ENCODE data around the gene FES. TPM values are rescaled to one million over a fixed set of nuclear protein-coding genes. Genes with fewer than 3 reads are reported as not detected.
A peak's percentile ranks its signal among the peaks of the same experiment; 100 is the strongest.

Gene FES
- total and polyA plus RNA-seq, 8 donors: 3.9 to 26.5 (median 9.1) TPM

- peak within 1 kb of the TSS in 3 of 4 donors; percentile 28 to 96 (median 93) for H3K27ac ChIP-seq
- TF ChIP-seq, protein P1, sequence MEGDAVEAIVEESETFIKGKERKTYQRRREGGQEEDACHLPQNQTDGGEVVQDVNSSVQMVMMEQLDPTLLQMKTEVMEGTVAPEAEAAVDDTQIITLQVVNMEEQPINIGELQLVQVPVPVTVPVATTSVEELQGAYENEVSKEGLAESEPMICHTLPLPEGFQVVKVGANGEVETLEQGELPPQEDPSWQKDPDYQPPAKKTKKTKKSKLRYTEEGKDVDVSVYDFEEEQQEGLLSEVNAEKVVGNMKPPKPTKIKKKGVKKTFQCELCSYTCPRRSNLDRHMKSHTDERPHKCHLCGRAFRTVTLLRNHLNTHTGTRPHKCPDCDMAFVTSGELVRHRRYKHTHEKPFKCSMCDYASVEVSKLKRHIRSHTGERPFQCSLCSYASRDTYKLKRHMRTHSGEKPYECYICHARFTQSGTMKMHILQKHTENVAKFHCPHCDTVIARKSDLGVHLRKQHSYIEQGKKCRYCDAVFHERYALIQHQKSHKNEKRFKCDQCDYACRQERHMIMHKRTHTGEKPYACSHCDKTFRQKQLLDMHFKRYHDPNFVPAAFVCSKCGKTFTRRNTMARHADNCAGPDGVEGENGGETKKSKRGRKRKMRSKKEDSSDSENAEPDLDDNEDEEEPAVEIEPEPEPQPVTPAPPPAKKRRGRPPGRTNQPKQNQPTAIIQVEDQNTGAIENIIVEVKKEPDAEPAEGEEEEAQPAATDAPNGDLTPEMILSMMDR (IDR thresholded peaks at IDR 0.05): no peak
- no peaks in the 10 kb centered on the region for H3K36me3 ChIP-seq
- FAIRE-seq: no peak
- ATAC-seq: no peak
- intact Hi-C loops (cut with DNase I): no loop called here
- H3K4me1 ChIP-seq: peaks cover 9 to 33% (median 16%) of the 10 kb centered on the region in 3 donors
- no peak within 1 kb of the TSS for H3K4me3 ChIP-seq
- no peaks in the 10 kb centered on the region for H3K9me3 ChIP-seq
- 80 to 85% methylated on average over 6 of the region's 6 CpGs for WGBS, 2 donors
- no peak for DNase-seq
- H3K27me3 ChIP-seq: no peaks in the 10 kb centered on the region
Measured at GRCh38 chr15:90868261-90868689, 16.0 kb upstream of the FES start, which contains the start of gene FURIN. FURIN (plus strand) TSS chr15:90868588; CDS start chr15:90875741, 7,153 bp downstream.

- no peak for FAIRE-seq
- peaks cover 14 to 41% (median 23%) of the 10 kb centered on the region in 3 donors for H3K4me1 ChIP-seq
- H3K9me3 ChIP-seq: no peaks in the 10 kb centered on the region
- no peak for ATAC-seq
- intact Hi-C loops (cut with DNase I): no loop called here
- H3K27me3 ChIP-seq: no peaks in the 10 kb centered on the region
- H3K27ac ChIP-seq: peak overlapping the region in 3 of 4 donors; percentile 28 to 96 (median 93)
- TF ChIP-seq, protein P1 (IDR thresholded peaks at IDR 0.05): no peak
- H3K36me3 ChIP-seq: no peaks in the 10 kb centered on the region
- DNase-seq: no peak
- H3K4me3 ChIP-seq: no peak overlapping the region
Measured at GRCh38 chr15:90869140-90869541, 15.2 kb upstream of the FES start.

DNA sequence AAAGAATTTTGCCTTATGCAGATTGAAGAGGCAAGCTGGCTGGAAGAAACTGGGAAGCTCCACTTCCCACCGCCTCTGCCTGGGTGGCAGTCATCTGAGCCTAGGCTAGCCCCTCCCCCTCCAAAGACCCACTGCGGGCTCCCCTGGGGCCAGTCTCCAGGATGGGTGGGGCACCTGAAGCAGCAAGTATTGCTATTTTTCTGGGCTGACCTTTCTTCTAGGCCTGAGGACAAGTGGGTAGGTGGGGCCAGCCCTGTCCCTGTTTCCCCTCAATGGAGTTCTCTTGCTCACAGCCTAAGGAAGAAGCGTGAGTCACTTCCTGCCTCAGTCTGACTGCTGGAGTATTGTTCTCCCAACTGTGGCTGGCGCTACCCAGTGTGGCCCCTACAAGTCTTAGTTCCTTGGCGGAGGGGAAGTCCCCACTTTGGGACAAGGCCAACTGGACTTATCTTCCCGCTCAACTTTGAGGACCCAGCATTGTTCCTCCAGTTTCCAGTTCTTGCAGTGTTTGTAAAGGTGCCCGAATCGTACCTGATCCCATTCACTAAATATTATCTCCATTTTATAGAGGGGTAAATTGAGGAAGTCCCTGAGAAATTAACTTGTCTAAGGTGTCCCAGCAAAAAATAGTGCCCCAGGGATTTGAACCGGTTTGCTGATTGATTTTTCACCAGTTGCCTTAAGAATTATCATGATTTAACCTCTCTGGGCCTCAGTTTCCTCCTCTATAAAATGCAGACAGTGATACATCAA is 14.5 kb upstream of the FES start:
- H3K4me3 ChIP-seq: peak overlapping the region in 2 of 4 donors; percentile 90 to 93
- DNase-seq (peak in 2 of 6 donors; percentile 44 to 53), ATAC-seq (peak in 2 of 4 donors; percentile 5 to 13), FAIRE-seq (no peak)
- peaks cover 14 to 47% (median 28%) of the 10 kb centered on the region in 3 donors for H3K4me1 ChIP-seq
- no peaks in the 10 kb centered on the region for H3K9me3 ChIP-seq
- H3K27ac ChIP-seq: peak overlapping the region in 3 of 4 donors; percentile 28 to 96 (median 93)
- intact Hi-C loops (cut with DNase I): no loop called here
- H3K36me3 ChIP-seq: no peaks in the 10 kb centered on the region
- TF ChIP-seq, protein P1 (IDR thresholded peaks at IDR 0.05): no peak
- WGBS, 2 donors: 61% methylated on average over 9 of the region's 9 CpGs
- no peaks in the 10 kb centered on the region for H3K27me3 ChIP-seq

GRCh38 chr15:90870354-90871138 is 13.8 kb upstream of the FES start:
- Histone ChIP-seq H3K36me3 (peaks cover 0 to under 1% (median 0%) of the 10 kb centered on the region in 3 donors), H3K4me3 (peak overlapping the region; percentile 77 to 93 (median 88)), H3K9me3 (no peaks in the 10 kb centered on the region), H3K4me1 (peaks cover 14 to 55% (median 33%) of the 10 kb centered on the region in 3 donors), H3K27me3 (no peaks in the 10 kb centered on the region), H3K27ac (peak overlapping the region; percentile 86 to 96 (median 92))
- intact Hi-C loops (cut with DNase I): no loop called here
- WGBS, 2 donors: 11 to 15% methylated on average over 19 of the region's 19 CpGs
- no peak for FAIRE-seq
- peak in 1 of 4 donors; percentile 1 for ATAC-seq
- TF ChIP-seq, protein P1 (IDR thresholded peaks at IDR 0.05): no peak
- DNase-seq: no peak
